Globus pallidus (tissue), 1 donor: Measurements from ENCODE around the gene UBE2I.

Experiments used
- DNase-seq: peaks from one replicate; pipeline ENCODE4 v3.0.0-alpha.2; 2015; ENCODE audit warnings: low spot score

Gene UBE2I

GRCh38 chr16:1343428-1344242 lies 34.2 kb downstream of the UBE2I start:
- no peak for DNase-seq

GRCh38 chr16:1344499-1344898 lies 35.1 kb downstream of the UBE2I start:
- DNase-seq, result no peak

DNA sequence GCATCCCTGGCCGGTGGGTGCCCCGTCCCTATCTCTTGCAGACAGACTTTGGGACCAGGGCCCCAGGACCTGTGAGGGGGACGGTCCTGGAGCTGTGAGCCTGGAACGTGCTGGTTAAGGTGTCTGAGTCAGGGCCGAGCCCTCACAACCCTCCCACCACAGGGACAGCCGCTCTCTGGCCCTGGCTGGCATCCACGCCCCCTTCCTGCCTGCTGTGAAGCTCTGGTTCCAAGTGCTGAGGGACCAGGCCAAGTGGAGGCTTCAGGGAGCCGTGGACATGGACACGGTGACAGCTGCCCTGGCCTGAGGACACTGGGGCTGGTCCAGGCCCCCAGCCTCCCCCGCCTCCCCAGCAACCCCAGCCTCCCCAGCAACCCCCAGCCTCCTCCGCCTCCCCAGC lies 35.7 kb downstream of the UBE2I start:
- no peak for DNase-seq

DNA sequence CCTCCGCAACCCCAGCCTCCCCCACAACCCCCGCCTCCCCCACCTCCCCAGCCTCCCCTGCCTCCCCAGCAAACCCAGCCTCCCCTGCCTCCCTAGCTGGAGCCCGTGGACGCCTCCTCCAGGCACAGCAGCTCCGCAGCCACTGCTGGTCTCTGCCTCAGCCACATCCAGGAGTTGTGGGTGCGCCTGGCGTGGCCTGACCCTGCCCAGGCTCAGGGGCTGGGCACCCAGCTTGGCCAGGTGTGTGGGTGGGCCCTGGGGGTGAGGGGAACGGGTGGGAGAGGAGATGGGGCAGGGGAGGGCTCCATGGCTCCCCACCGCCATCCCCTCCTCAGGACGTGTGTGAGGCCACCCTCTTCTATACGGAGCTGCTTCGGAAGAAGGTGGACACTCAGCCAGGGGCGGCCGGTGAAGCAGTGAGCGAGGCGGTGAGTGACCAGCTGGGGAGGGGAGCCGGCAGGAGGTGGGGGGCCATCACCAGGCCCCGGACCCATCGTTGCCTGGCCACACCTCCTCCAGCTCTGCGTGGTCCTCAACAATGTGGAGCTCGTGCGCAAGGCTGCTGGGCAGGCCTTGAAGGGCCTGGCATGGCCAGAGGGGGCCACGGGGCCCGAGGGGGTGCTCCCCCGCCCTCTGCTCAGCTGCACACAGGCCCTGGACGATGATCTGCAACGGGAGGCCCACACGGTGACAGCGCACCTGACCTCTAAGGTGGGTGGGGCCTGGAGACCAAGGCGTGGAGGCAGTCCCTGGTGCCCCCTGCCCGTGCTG lies 36.4 kb downstream of the UBE2I start:
- DNase-seq, result no peak

GRCh38 chr16:1346422-1347285 lies 37.2 kb downstream of the UBE2I start:
- DNase-seq, result no peak

- DNase-seq, result no peak
Measured at GRCh38 chr16:1347286-1347855, 37.9 kb downstream of the UBE2I start.

GRCh38 chr16:1347962-1348361 lies 38.5 kb downstream of the UBE2I start:
- DNase-seq, result no peak

- no peak for DNase-seq
Measured at GRCh38 chr16:1348441-1348840, 39.0 kb downstream of the UBE2I start.

GRCh38 chr16:1348926-1349325 lies 39.5 kb downstream of the UBE2I start:
- DNase-seq, result no peak

GRCh38 chr16:1349351-1349750 lies 39.9 kb downstream of the UBE2I start:
- no peak for DNase-seq

- no peak for DNase-seq
Measured at GRCh38 chr16:1349951-1350350, 40.5 kb downstream of the UBE2I start.

- DNase-seq, result no peak
Measured at GRCh38 chr16:1350691-1351090, 41.3 kb downstream of the UBE2I start.

DNA sequence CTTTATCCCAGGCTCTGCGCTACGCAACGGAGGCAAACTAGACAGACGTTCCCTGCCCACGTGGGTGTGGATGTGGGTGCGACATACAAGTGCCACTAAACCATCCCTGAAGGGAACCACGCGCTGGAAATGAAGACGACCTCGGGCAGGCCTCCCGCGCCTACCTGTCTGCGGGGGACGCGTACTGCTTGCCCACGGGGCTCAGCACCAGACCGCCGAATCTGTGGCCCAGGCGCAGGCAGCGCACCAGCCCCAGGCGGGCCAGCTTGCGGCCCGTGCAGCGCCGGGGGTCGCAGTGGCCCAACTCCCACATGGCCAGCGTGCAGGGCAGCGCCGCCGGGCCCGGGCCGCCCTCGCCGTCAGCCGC lies 41.8 kb downstream of the UBE2I start:
- DNase-seq, result no peak

- DNase-seq, result peak; percentile 70
Measured at GRCh38 chr16:1351582-1352362, 42.3 kb downstream of the UBE2I start, which contains the start of the genes GNPTG and TSR3. Gene GNPTG (plus strand): TSS chr16:1351931. CDS start chr16:1351966, 35 bp downstream. Gene TSR3 (minus strand): TSS chr16:1351878. CDS start chr16:1351804, 74 bp downstream.

DNA sequence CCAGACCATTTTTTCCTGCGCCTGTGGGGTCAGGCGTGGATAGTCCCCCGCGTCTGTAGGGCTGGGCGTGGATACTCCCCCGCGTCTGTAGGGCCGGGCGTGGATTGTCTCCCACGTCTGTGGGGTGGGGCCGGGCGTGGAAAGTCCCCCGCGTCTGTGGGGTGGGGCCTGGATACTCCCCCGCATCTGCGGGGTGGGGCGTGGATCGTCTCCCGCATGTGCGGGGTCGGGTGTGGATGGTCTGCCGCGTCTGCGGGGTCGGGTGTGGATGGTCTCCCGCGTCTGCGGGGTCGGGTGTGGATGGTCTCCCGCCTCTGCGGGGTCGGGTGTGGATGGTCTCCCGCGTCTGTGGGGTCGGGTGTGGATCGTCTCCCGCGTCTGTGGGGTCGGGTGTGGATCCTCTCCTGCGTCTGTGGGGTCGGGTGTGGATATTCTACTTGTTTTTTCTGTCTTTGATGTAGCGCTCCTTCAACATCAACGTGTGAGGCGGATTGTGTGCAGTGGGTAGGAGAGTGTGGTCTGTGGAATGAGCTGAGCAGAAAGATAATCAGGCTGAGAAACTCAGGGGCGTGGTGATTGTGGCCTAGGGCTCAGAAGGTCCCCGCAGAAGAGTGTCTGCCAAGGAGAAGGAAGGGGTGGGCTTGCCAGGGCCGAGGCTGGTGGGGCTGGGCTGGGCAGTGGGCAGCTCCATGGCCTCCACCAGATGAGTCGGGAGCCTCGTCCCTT lies 45.5 kb downstream of the UBE2I start:
- DNase-seq, result no peak

GRCh38 chr16:1355591-1355990 lies 46.2 kb downstream of the UBE2I start:
- no peak for DNase-seq

- no peak for DNase-seq
Measured at GRCh38 chr16:1356061-1356900, 46.8 kb downstream of the UBE2I start.

DNA sequence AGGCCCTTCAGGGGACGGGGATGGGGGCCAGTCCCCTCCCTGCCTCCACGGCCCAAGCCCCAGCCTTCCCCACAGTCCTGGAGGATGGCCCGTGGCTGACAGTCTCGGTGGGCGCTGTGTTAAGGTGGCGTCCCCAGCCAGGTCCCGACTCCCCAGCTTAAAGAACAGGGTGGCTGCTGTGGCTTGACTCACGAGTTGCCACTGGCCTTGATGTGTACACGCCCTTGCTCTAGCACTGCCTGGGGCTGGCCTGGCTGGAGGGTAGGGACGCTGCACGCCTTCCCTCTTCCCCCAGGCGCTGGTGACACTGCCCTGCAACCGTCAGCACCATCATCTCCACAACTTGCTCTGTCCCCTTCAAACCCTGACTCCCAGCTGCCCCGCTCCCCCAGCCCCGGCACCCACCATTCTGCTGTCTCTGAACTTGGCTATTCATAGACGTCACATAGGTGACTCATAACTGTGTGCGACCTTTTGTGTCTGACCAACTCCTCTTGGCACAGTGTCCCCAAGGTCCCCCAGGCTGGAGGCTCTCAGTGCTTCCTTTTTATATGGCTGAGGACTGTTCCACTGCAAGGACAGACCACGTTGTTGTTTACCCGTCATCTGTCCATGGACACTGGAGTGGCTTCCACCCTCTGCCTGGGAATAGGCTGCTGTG lies 48.6 kb downstream of the UBE2I start:
- no peak for DNase-seq
